Measurements from ENCODE around the gene PRR18.

Gene PRR18

DNA sequence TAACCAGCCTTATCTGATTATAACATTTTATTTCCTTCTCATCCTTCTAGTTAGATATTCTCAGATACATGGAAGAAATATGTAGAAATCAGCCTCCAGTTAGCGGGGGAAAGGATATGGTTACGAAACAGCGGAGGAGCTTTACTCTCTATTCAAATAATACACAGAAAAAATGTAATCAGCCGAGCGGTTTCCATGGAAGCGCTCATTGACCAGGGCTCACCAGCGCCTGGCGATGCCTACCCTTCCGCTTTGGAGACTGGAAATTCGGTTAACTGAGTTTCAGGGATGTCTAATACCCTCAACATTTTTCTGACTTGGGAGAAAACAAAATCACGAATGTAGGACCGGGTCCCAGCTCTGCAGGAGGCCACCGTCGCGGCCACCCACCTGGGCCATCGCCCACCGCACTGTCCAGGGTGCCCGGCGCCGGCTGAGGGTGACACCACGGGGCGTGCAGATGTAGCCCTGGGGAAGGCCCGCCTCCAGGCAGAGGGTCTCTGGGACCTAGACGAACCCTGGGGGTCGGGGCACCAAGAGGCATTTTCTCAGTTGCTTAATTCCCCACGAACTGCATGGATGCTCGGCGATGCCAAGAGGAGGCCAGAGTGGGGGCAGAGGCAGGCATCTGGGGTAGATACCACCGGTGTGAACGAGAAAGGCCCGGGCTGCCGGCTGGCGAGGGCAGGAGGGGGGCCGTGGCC, 1.7 kb downstream of the PRR18 start:
- DNase-seq (ENCODE audit: low read depth in 2 of 2) = no peak

DNA sequence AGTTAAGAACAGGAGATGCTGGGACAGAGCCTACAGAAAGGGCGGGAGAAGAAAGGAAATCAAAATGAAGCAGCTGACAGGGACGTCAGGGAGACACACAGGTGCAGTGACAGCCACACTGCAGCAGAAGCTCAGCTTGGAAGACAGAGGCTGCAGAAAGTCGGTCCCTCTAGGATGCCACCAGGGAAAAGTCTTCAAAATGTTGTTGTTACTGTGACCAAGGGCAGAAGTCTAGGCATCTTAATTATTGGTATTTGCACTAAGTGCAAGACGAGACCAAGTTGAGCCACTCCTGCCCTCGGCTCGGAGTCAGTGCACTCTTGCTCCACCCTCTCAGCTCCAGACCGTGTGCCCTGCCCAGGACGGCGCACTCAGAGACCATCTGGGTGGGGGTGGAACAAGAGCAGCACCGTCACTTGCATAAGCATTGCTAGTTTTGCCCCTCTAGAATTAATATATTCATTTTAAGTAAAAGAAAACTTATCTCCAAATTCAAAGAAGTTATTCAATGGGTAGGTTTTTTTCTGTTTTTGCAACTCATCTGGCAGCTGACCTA, 2.6 kb downstream of the PRR18 start:
- DNase-seq (ENCODE audit: low read depth in 2 of 2) = no peak

GRCh38 chr6:166304106-166304505, 4.1 kb downstream of the PRR18 start:
- DNase-seq (ENCODE audit: low read depth in 2 of 2) = no peak

DNA sequence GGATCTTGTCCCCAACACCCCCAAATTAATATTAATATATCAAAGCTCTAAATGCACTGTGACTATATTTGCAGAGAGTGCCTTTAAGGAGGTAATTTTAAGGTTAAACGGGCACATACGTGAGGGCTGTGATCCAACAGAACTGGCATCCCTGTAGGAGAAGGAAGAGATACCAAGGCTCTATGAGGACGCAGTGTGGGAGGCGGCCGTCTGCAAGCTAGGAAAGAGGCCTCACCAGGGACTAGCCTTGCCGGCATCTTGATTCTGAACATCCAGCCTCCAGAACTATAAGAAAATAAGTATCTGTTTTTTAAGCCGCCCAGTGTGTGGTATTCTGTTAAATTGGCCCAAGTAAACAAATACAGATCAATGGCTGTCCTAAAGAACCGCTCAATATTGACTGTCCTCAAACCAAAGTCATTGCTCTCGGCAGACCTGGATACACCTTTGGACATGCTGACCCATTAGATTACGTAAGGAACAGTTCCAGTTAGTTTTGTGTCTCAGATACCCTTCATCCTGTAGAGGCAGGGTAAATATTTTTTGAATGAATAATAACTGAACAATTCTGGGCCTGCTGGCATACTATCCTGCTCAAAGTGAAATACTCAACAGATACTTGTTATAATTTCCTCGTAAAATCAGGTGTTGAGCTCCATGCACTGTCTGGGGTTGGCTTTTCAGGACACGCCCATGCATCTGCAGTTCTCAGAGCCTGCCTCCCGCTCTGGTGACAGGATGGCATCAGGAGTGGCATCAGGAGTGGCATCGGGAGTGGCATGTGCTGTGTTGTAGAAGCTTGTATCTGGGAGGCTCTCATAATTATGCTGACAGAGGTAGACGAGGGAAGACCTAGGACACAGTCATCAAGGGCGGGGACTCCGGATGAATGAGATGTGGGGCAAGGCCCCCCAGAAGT, 6.3 kb downstream of the PRR18 start:
- no peak for DNase-seq (ENCODE audit: low read depth in 2 of 2)

DNA sequence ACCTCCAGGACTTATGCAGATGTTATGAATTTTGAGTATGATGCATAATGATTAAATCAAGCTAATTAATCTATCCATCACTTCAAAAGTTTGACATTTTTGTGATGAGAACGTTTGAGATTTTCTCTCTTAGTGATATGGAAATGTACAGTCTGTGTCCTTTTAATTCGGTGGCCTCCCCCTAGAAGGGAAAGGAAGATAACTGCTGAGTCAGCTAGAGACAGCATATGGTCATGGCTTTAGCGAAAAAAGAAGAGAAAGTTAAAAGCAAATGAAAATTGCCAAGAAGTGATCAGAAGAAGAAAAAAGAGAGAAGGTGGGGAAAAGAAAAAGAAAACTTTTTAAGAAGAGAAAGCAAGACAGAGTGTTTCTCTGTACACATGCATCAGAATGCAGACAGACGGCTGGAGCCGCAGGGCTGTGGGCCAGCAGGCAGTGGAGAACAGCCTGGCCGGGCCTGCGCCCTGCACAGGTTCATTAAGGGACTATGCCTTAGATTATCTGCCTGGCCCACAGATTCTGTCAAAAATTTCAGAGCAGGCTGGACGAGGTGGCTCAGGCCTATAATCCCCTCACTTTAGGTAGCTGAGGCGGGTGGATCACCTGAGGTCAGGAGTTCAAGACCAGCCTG, 7.7 kb downstream of the PRR18 start:
- no peak for DNase-seq (ENCODE audit: low read depth in 2 of 2)

DNA sequence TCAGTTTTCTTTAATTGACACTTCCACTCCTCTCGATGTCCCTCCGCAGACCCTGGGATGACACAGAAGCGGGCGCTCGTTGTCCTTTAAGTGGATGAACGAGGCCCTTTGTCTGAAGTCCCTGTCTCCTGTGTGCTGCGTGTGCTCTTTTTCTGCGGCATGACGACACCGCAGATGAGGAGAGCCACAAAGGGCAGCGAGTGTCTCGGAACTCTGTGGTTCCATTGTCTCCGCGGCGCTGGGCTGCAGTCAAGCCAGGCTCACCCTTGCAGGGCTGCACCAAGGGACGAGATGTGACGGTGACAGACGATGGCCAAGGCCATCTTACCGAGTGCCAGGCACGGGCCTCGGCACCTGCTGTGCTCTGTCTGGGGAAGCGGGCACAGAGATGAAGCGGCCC, 10.6 kb downstream of the PRR18 start:
- DNase-seq (ENCODE audit: low read depth in 2 of 2) = no peak

GRCh38 chr6:166296035-166296883, 11.9 kb downstream of the PRR18 start:
- DNase-seq (ENCODE audit: low read depth in 2 of 2) = no peak

GRCh38 chr6:166293731-166294584, 14.2 kb downstream of the PRR18 start:
- no peak for DNase-seq (ENCODE audit: low read depth in 2 of 2)

DNA sequence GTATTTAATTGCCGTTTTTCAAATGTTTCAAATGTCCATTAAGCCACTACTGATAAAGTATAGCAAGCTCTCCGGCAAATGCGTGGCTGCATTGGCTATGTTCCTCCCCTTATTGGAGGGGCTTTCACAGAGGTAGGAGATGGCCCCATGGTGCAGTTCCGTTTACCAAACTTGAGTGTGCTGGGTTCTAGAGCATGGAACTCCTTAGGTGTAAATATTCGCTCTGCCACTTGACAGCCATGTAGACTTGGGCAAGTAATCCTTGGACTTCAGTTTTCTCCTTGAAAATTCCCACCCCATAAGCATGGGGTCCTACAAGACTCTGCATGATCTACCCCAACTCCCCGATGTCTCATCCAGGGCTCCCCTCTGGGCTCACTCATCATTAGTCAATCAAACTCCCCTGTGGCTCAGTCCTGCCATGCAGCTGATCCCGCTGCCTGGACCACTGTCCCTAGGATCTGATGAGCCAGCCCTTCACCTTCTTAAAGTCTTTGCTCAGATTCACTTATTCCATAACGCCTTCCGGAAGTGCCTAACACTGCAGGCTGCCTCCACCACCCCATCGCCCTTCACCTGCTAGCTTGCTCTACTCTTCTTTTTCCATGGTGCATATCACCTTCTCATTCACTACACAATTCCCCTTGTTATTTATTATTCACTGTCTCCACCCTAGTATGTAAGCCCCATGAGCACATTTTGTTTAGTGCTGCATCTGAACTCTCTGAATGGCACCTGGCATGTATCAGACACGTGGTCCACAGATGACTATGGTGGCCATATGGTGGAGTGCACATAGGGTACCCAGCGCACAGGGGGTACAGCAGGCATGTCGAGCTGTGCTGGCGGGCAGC, 18.8 kb downstream of the PRR18 start:
- no peak for DNase-seq (ENCODE audit: low read depth in 2 of 2)

GRCh38 chr6:166286839-166287271, 21.3 kb downstream of the PRR18 start:
- DNase-seq (ENCODE audit: low read depth in 2 of 2) = no peak

DNA sequence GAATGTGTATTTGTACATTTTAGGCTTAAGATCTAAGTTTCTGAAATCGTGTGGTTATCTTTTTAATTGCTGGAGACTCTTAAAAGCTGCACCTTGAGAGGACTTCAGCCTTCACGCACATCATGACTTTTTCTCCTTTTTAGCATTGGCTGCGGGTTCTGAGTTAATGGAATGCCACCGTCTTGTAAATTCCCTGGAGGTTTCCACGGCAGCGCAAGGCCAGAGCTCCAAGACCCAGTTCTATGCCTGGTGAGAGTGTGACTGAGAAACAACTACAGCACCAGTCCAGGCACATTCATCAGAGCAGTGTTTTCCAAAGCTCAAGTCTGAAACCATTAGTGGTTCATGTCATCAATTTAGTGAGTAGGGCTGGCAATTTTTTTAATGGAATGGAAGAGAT, 23.0 kb downstream of the PRR18 start:
- DNase-seq (ENCODE audit: low read depth in 2 of 2) = no peak

DNA sequence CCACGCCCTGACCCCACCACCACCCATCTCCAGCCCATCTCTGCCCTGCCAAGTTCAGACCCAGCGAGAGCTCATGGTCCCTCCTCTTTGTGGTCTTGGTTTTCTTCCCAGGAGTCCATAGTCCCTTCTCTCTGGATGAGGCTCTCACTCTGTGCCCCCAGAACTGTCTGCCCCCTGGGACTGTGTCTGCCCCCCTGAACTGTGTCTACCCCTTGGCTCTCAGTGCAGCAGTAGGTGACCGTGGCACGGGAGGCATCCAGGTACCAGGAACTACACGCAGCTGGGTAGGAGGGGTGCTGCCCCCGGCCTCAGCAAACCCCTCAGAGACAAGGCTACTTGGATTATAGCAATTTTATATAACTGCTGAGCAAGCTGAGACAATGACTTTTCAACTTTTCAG, 23.6 kb downstream of the PRR18 start:
- DNase-seq (ENCODE audit: low read depth in 2 of 2) = no peak

DNA sequence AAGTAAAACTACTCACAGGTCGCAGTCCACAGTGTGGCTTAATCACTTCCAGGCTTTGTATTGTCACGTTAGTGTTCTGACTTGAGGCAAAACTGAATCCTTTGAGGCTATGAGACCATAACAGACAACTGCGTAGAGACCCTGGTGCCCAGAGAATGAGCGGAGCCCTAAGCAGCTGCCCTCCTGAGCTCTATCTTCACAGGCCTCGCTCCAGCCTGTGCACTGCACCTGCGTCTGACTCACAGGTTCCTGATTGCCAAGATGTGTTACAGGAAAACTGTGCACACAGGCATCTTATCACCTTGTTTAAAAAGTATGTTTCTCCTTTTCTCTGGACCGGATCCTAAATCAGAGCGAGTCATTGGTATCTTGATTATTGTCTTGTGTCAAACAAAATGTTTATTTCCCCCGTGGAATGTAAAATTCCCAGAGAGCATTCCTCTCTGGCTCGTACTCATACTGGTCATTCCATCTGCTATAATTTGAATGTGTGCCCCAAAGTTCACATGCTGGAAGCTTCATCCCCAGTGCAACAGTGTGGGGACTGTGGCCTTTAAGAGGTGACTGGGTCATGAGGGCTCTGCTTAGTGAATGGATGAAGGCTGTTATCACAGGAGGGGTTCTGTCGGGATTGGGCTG, 25.7 kb downstream of the PRR18 start:
- DNase-seq (ENCODE audit: low read depth in 2 of 2) = no peak

- no peak for DNase-seq (ENCODE audit: low read depth in 2 of 2)
Measured at GRCh38 chr6:166281104-166281503, 27.1 kb downstream of the PRR18 start.

GRCh38 chr6:166279393-166279679, 28.9 kb downstream of the PRR18 start:
- DNase-seq (ENCODE audit: low read depth in 2 of 2) = no peak

DNA sequence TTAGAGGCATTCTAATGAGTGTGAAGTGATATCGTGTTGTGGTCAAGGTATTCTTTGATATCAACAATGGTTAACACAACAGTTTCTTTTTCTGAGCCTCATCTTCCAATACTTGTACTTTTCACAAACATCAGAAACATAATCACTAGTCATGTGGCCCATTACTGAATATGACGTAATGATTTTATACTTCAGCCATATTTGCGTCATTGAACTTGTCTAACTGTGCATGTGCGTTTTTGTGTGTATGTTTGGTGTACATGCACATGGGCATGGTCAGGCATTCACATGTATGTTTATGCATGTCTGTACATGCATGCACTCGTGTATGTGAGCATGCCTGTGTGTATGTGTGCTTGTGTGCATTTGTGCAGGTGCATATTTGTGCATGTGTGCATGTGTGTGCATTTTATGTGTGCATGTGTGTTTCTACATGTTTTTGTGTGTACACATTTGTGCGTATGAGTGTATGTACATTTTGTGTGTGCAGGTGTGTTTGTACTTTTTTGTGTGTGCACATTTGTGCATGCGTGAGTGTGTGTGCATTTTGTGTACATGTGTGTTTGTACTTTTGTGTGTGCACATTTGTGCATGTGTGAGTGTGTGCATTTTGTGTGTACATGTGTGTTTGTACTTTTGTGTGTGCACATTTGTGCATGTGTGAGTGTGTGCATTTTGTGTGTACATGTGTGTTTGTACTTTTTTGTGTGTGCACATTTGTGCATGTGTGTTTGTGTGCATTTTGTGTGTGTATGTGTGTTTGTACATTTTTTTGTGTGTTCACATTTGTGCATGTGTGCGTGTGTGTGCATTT, 29.4 kb downstream of the PRR18 start:
- DNase-seq (ENCODE audit: low read depth in 2 of 2) = no peak

DNA sequence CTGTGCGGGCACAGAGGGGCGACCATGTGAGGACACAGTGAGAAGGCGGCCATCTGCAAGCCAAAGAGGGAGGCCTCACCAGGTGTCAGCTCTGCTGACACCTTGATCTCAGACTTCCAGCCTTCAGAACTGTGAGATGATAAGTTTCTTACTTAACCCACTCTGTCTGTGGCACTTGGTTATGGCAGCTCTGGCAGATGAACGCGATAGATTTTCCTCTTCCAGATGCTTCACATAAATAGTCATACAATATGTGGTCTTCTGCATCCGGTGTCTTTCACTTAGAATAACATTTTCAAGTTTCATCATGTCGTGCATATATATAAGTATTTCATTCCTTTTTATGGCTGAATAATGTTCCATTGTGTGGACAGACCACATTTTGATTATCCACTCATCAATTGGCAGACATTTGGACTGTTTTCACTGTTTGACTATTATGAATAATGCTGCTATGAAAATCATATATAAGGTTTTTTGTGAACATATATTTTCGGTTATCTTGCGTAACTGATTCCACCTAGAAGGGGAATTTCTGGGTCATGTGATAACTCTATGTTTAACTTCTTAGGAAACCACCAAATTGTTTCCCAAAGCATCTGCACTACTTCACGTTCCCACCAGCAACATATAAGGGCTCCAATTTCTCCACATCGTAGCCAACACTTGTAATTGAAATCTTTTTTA, 30.2 kb downstream of the PRR18 start:
- no peak for DNase-seq (ENCODE audit: low read depth in 2 of 2)

DNA sequence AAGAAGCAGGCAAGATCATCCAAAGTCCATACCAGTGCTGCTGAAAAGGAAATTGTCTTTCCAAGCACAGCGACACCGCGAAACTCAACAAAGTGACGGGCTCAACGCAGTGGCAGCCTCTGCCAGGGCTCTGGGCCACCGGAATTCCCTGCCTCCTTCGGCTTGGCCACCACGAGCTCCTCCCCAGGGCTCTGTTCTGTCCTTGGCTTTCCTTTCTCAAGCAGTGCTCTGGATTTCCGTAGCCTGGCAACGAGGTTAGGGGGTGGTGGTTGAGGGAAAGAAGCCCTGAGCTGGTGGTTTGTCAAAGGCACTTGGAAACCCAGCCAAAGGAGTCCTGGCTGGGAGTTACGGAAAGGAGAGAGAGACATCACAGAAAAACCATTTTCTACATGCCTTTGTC, 31.2 kb downstream of the PRR18 start:
- no peak for DNase-seq (ENCODE audit: low read depth in 2 of 2)

All from stimulated activated CD4-positive, alpha-beta T cell treated with anti-CD3 and anti-CD28 coated beads, Interleukin-12 subunit alpha, Interleukin-12 subunit beta, amount 100 ng/mL, for 24 hours (primary cell).